AG09319 (cell line): ENCODE measurements around the gene ACTN4.
A peak's percentile ranks its signal among the peaks of the same experiment; 100 is the strongest.

Source experiments
- DNase-seq: peaks from one replicate; pipeline ENCODE4 v3.0.0-alpha.2; 2010; ENCODE audit warnings: low read depth; ENCODE audit errors: extremely low read depth
- CTCF ChIP-seq: IDR thresholded peaks from 2 replicates; pipeline ENCODE4 v1.5.1; 2011; ENCODE audit warnings: low read depth, mild to moderate bottlenecking, inconsistent platforms, low read length, moderate library complexity

ACTN4 gene

DNA sequence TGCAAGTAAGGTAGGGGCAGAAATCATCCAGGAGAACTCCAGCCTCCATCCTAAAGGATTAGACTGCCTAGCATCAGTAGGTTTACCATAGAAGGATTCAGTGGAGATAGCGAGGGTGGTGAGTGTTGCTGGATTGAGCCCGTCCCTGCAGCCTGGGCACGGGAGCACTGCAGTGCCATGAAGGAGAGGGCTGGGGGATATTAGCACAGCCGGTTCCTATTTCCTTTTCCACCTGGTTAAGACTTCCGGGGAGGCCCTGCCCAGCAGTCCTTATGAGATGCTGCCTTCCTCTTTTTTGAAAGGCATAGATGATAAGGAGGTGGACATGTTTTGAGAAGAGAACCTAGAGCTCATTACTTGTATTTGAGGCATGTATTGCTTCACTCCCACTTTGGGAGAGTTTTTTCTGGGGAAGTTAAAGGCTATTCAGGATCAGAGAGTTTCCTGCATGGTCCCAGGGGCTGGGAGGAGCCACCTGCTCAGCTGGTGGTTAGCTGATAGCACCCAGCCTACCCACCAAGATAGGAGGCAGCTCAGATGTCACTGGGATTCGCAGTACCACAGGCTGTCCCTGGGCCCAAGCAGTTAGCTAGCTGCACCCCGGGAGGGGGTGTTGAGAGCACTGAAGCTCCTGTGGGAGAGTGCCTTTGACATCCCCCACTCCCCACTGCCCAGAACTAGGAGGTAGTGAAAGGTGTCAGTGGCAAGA lies 17.2 kb downstream of the ACTN4 start:
- no peak for DNase-seq
- no peak for TF ChIP-seq CTCF

GRCh38 chr19:38665219-38665931 lies 17.9 kb downstream of the ACTN4 start:
- no peak for TF ChIP-seq CTCF
- no peak for DNase-seq

DNA sequence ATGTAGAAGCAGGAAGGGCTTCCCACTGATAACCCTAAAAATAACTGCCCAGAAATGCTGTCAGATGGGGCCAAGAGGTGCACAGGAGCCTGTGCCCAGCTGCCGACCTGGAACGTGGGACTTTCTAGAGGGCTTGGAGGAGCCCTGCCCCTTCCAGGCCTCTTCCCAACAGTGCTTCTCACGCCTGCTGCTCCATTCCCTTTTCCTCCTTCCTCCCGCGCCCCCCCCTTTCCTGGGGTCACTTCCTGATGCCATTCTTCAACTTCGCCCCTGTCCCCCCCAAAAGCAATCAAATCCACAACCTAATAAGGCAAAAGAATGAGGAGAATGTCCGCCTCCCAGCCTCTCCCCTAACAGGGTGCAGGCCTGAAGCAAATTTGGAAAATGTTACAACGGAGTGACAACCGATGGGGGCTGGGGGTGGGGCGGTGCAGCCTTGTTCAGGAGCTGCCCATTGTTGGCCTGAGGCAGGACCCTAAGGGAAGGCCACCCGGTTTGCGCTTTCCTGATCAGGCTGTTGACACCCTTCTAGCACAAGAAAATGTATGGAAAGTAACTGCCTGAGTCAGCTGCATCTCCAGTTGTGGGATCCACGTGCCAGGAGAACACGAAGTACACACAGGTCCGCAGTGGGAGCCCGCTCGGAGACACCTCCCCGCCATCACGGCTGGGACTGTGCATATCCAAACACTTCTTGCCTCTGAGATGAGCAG lies 18.7 kb downstream of the ACTN4 start:
- no peak for TF ChIP-seq CTCF
- no peak for DNase-seq

DNA sequence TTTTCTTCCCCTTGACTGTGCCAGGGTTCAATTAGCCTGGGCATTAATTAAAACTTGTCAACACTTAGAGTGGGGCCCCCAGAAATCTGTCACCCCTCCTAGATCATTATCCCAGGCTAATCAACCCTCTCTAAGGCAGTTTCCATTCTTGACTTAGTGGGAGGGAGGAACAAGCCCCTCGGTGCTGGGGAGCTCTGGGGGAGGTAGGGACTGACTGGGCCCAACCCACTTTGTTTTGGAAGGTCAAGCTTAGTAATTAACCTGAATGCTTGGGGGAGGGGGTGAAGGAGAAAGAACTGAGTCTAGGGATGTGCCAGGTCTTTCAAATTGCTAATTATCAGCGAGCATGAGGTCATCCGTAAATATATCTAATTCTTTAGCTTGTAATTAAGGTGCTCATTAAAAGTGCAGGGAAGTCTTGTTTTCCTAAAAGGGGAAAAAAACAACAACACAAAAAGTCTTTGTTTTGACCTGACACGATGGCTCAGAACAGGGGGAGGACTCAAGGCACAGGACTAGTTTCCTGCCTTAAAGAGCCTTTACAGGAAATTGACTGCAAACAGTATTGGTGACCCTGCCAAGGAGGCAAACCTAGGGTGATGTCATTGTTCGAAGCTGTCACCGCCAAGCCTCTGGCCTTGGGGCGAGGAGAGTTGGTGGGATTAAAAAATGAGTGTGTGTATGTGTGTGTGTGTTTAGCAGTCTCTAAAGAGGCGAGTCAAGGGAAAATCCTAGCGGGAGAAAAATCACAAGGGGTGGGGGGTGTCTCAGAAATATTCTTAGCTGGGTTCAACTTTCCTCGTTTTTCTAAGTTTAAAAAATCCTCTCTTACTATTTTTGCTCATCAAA lies 19.4 kb downstream of the ACTN4 start:
- no peak for TF ChIP-seq CTCF
- no peak for DNase-seq

DNA sequence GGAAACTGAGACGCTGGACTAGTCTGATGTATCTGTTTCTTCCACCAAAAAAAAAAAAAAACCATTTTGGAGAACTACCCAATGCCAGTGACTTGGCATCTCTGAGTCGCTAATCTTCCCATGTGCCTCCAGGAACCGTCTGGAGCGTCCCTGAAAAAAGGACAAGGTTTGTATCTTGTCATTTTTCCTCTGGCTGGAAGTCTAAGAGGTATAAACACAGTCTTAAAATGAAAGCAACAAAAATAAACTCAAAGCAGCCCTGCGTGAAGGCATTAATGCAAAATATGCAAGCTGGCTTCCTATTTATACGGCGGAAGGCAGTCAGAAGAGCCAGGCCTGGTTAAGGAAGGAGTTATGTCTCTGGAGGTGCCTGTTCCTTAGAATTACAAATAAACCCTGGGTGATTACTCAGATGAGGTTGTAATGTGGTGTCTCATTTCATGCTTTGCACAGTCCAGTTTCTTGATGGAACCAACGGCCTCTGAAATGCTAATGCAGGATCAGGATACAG lies 20.3 kb downstream of the ACTN4 start:
- DNase-seq = peak; percentile 69
- no peak for TF ChIP-seq CTCF

DNA sequence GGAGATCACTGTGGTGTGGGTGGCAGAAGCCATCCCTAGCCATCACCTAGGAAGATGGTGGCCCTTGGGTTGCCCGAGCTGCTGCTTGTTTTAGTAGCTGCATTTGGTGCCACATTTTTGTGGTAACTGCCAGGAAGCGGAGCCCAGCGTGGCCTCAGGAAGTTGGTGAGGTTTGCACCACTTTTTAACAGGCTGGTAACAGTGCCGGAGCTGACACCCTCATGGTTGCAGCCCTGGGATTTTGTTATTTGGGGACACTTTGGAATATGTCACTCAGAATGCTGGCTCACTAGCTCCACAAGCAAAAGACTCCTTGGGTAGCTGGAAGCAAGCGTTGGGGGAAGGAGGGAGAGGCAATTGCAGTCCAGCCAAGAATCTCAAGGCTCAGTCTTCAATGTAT lies 22.1 kb downstream of the ACTN4 start:
- TF ChIP-seq CTCF = no peak
- no peak for DNase-seq
